NCI-H524 treated with DMSO at 0.1 percent for 48 hours (cell line): Measurements from ENCODE around the gene MAEA.
A peak's percentile ranks its signal among the peaks of the same experiment; 100 is the strongest.

Source experiments
- DNase-seq: peaks from one replicate; lab custom pipeline; 2025; lab: John Stamatoyannopoulos, UW

MAEA gene

GRCh38 chr4:1353186-1354055 is 63.7 kb downstream of the MAEA start:
- DNase-seq, result no peak

GRCh38 chr4:1354136-1354982 is 64.7 kb downstream of the MAEA start:
- DNase-seq, result no peak

GRCh38 chr4:1354983-1355275 is 65.2 kb downstream of the MAEA start:
- DNase-seq, result no peak

GRCh38 chr4:1355378-1355777 is 65.7 kb downstream of the MAEA start:
- no peak for DNase-seq

- no peak for DNase-seq
These were observed 66.7 kb downstream of the MAEA start for GRCh38 chr4:1356181-1356998.

- DNase-seq, result no peak
These were observed 67.9 kb downstream of the MAEA start for GRCh38 chr4:1357356-1358248.

- no peak for DNase-seq
These were observed 68.9 kb downstream of the MAEA start for GRCh38 chr4:1358421-1359143.

- DNase-seq, result peak; percentile 72
These were observed 69.4 kb downstream of the MAEA start for GRCh38 chr4:1359144-1359501.

GRCh38 chr4:1359976-1360375 is 70.3 kb downstream of the MAEA start:
- DNase-seq, result no peak

GRCh38 chr4:1360423-1361283 is 71.0 kb downstream of the MAEA start:
- no peak for DNase-seq

GRCh38 chr4:1361431-1361830 is 71.7 kb downstream of the MAEA start:
- DNase-seq, result no peak

GRCh38 chr4:1362046-1362445 is 72.4 kb downstream of the MAEA start:
- DNase-seq, result no peak

- DNase-seq, result no peak
These were observed 72.8 kb downstream of the MAEA start for GRCh38 chr4:1362521-1362920.

GRCh38 chr4:1363513-1363912 is 73.8 kb downstream of the MAEA start:
- no peak for DNase-seq

- no peak for DNase-seq
These were observed 74.5 kb downstream of the MAEA start for GRCh38 chr4:1364217-1364616.

- no peak for DNase-seq
These were observed 75.1 kb downstream of the MAEA start for GRCh38 chr4:1364748-1365147.

GRCh38 chr4:1365271-1366178 is 75.8 kb downstream of the MAEA start:
- no peak for DNase-seq

- DNase-seq, result no peak
These were observed 76.9 kb downstream of the MAEA start for GRCh38 chr4:1366371-1367229.
